Testis (tissue), 2 donors: ENCODE results near the gene AKAP8.

ENCODE experiments used
- CTCF ChIP-seq, 3 experiments: fragments of 450-650 bp in 2 of 3; fragments of 200-600 bp in 1 of 3; sonication (generic) in 1 of 3; IDR thresholded peaks; one replicate each; pipeline ENCODE4 v1.5.1; 2016 to 2019; ENCODE audit warnings: antibody characterized with exemption in 3 of 3, mild to moderate bottlenecking in 2 of 3, moderate library complexity in 1 of 3
- POLR2A ChIP-seq: fragments of 450-650 bp; IDR thresholded peaks from one replicate; pipeline ENCODE4 v1.6.1; 2017; ENCODE audit warnings: antibody characterized with exemption, mild to moderate bottlenecking, moderate library complexity

- TF ChIP-seq POLR2A (no peak), CTCF (IDR thresholded peaks at IDR 0.05) (no peak)
Observed at GRCh38 chr19:15332311-15332996, 47.1 kb downstream of the AKAP8 start, which contains the start of gene BRD4.
